Stimulated activated effector memory CD8-positive, alpha-beta T cell treated with anti-CD3 and anti-CD28 coated beads, Interleukin-12 subunit alpha, Interleukin-12 subunit beta, amount 100 ng/mL, for 72 hours (primary cell): ENCODE results near the gene NCBP2.
"Not testable (repeated sequence)": the region's sequence is repeated elsewhere in the genome, so short reads cannot be mapped to it uniquely, and the experiment has no call there.

ENCODE experiments used
- ATAC-seq: fragments of 150-1000 bp; cut with Tn5 transposase; 2 replicates; pipeline ENCODE4 v1.10.0; 2021
- DNase-seq, 2 donors: peaks; one replicate each; pipeline ENCODE4 v3.0.0; 2021 to 2022; ENCODE audit warnings: low spot score in 2 of 2
- H3K27ac Mint-ChIP-seq: one replicate; pipeline ENCODE4 v1.8.0; 2022; ENCODE audit warnings: mild to moderate bottlenecking, mixed read lengths
- H3K36me3 Mint-ChIP-seq: one replicate; pipeline ENCODE4 v1.8.0; 2022; ENCODE audit warnings: mild to moderate bottlenecking, mixed read lengths
- H3K4me1 Mint-ChIP-seq: one replicate; pipeline ENCODE4 v1.8.0; 2022; ENCODE audit warnings: mixed read lengths
- H3K4me3 Mint-ChIP-seq: one replicate; pipeline ENCODE4 v1.8.0; 2022; ENCODE audit warnings: mild to moderate bottlenecking, mixed read lengths
- H3K9me3 Mint-ChIP-seq: one replicate; pipeline ENCODE4 v1.8.0; 2022; ENCODE audit warnings: mixed read lengths

The NCBP2 gene

DNA sequence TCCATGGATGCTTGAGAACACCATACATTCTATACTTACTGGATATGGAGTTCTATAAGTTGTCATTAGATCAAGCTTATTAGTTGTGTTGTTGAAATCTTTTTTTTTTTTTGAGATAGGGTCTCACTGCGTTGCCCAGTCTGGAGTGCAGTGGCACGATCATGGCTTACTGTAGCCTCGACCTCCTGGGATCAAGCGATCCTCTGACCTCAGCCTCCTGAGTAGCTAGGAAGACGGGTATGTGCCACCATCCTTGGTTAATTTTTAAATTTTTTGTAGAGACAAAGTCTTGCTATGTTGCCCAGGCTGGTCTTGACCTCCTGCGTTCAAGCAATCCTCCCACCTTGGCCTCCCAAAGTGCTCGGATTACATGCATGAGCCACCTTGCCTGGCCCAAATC, 12.5 kb upstream of the NCBP2 start:
- DNase-seq = no peak
- H3K4me1 Mint-ChIP-seq = no peaks in the 10 kb centered on the region
- H3K4me3 Mint-ChIP-seq = no peak overlapping the region
- no peak for ATAC-seq
- no peaks in the 10 kb centered on the region for H3K36me3 Mint-ChIP-seq
- H3K9me3 Mint-ChIP-seq = no peaks in the 10 kb centered on the region
- H3K27ac Mint-ChIP-seq = no peak overlapping the region

DNA sequence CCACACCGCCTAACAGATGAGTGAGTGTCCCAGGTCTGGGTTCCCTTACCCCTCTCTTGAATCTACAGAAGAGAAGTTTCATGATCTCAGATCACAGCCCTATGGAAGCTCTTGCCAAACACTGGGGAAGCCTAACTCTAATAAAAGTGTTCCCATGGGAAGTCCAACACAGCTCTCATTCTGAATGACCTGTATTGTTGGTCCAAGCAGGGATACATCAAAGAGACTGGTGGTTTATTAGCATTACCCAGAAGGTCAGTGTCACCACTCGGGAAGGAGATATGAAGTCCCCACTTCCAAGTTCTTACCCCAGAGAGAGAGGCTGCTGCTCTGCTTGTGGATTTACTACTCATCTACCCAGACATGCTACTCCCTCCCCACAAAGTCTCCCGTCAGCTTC, 9.0 kb upstream of the NCBP2 start:
- Mint-ChIP-seq H3K4me3 (no peak overlapping the region), H3K4me1 (no peaks in the 10 kb centered on the region), H3K36me3 (no peaks in the 10 kb centered on the region), H3K9me3 (no peaks in the 10 kb centered on the region), H3K27ac (no peak overlapping the region)
- no peak for ATAC-seq
- DNase-seq = no peak

DNA sequence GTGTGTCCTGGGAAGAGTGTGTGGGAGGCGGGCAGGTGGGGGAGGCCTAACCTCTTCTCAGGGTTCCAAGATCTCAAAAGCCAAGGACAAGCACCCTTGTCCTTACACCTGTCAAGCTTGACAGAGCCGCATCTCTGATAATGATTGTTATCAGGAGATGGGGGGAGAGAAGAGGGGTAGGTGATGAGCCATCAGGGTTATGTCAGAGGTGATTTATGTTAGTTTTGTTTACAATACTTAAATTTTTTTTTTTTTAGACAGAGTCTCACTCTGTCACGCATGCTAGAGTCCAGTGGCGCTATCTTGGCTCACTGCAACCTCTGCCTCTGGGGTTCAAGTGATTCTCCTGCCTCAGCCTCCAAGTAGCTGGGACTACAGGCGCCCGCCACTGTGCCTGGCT, 7.4 kb upstream of the NCBP2 start:
- DNase-seq (no peak), ATAC-seq (no peak)
- H3K36me3 Mint-ChIP-seq = peaks cover 10% of the 10 kb centered on the region
- H3K9me3 Mint-ChIP-seq = no peaks in the 10 kb centered on the region
- peaks cover 3% of the 10 kb centered on the region for H3K4me1 Mint-ChIP-seq
- H3K4me3 Mint-ChIP-seq = no peak overlapping the region
- H3K27ac Mint-ChIP-seq = no peak overlapping the region

DNA sequence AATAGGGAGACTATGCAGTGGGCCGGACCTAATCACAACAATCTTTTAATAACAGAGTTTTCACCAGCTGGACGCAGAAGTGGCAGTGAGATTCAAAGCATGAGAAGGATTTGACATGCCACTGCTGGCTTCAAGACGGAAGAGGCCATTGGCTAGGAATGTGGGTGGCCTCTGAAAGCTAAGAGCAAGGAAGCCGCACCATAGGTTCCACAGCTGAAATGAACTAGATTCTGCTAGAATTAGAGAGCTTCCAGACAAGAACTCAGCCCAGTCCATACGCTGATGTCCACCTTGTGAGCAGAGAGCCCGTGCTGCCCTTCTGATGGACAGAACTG, 6.9 kb upstream of the NCBP2 start:
- Mint-ChIP-seq H3K4me1 (peaks cover 8% of the 10 kb centered on the region), H3K4me3 (no peak overlapping the region), H3K36me3 (peaks cover 15% of the 10 kb centered on the region), H3K27ac (no peak overlapping the region), H3K9me3 (no peaks in the 10 kb centered on the region)
- no peak for DNase-seq
- no peak for ATAC-seq

DNA sequence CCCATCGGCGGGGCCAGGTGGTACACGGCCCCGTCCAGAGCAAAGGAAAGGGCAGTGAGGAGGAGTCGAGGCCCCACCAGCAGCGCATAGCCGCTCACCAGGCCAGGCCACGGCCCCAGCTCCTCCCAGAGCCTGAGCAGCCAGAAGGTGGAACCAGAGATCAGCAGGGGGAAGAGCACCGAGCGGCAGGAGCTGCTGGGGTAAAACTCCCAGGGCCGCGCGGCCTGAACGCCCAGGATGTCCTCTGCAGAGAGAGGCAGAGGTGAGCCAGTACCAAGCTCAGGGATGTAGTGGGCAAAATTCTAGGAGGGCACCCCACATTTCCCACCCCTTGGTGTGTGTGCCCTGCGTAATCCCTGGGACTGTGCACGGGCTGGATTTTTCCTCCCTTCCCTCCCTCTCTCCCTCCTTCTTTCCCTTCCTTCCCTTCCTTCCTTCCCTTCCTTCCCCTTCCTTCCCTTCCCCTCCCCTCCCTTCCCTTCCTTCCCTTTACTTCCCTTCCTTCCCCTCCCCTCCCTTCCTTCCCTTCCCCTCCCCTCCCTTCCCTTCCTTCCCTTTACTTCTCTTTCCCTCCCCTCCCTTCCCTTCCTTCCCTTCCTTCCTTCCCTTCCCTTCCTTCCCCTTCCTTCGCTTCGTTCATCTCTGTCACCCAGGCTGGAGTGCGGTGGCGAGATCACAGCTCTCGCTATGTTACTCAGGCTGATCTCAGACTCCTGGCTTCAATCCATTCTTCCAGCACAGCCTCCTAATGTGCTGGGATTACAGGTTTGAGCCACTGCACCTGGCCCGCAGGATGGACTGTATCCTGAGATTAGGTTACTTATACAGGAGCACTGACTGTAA, 6.3 kb upstream of the NCBP2 start:
- no peaks in the 10 kb centered on the region for H3K9me3 Mint-ChIP-seq
- no peak overlapping the region for H3K27ac Mint-ChIP-seq
- H3K4me3 Mint-ChIP-seq = no peak overlapping the region
- DNase-seq (no peak), ATAC-seq (no peak)
- peaks cover 21% of the 10 kb centered on the region for H3K36me3 Mint-ChIP-seq
- H3K4me1 Mint-ChIP-seq = peaks cover 13% of the 10 kb centered on the region

DNA sequence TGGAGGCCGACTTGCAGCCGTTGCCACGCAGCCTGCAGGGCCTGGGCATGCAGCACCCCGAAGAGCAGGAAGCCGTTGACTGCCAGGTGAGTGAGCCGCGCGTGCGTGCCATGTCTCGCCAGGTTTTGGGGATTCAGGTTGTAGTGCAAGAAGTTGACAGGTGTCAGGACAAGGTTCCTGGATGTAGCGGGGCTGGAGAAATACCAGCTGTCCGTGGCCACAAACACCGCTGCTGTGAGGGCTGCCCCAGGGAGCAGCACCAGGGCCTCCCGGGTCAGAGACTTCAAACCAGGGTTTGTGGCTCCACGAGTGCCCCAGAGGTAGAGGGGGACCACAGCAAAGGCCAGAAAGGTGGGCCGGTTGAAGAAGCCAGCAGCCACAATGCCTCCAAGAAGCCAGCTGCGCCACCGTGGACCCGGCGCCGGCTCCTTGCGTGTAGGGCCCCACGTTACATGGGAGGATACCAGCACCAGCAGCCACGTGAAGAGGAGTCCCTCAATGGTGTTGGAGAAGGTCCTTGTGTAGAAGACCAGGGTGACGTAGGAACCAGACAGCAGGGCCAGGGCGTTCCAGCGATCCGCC, 5.6 kb upstream of the NCBP2 start:
- no peaks in the 10 kb centered on the region for H3K9me3 Mint-ChIP-seq
- ATAC-seq = no peak
- peaks cover 28% of the 10 kb centered on the region for H3K36me3 Mint-ChIP-seq
- no peak overlapping the region for H3K27ac Mint-ChIP-seq
- DNase-seq = no peak
- no peak overlapping the region for H3K4me3 Mint-ChIP-seq
- peaks cover 20% of the 10 kb centered on the region for H3K4me1 Mint-ChIP-seq

DNA sequence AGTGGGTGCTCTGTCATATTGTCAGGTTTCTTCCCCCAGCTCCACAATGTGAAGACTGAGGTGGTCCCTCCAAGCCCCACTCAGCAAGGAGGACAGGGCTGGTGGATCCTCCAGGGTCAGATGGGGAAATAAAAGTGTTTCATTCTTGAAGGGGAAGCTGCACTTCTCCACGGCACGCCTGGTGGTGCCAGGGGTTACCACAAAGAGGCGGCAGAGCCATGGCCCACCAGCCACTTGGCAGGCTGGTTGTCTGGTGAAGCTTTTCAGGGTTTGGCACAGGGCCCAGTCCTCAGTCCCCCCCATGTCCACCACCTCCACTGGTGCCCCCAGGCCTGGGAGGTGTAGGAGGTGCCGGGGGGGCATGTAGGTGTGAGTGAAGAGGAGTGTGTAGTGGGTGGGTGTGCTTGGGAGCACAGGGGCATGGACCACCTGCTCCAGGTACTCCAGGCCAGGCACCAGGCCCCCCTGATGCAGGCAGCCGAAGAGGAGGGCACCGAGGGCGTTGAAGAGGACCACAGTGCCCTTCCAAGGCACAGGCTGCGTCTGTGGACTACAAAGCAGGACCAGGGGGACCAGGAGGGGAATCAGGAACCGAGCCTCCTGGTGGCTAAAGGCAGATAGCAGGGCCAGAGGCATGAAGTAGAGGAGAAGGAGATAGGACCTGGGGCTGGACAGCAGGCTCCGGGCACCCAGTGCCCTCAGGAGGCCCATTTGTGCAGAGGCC, 5.0 kb upstream of the NCBP2 start:
- H3K9me3 Mint-ChIP-seq = no peaks in the 10 kb centered on the region
- no peak for ATAC-seq
- no peak for DNase-seq
- peak overlapping the region; percentile 87 for H3K27ac Mint-ChIP-seq
- H3K4me1 Mint-ChIP-seq = peaks cover 23% of the 10 kb centered on the region
- peaks cover 34% of the 10 kb centered on the region for H3K36me3 Mint-ChIP-seq
- no peak overlapping the region for H3K4me3 Mint-ChIP-seq

DNA sequence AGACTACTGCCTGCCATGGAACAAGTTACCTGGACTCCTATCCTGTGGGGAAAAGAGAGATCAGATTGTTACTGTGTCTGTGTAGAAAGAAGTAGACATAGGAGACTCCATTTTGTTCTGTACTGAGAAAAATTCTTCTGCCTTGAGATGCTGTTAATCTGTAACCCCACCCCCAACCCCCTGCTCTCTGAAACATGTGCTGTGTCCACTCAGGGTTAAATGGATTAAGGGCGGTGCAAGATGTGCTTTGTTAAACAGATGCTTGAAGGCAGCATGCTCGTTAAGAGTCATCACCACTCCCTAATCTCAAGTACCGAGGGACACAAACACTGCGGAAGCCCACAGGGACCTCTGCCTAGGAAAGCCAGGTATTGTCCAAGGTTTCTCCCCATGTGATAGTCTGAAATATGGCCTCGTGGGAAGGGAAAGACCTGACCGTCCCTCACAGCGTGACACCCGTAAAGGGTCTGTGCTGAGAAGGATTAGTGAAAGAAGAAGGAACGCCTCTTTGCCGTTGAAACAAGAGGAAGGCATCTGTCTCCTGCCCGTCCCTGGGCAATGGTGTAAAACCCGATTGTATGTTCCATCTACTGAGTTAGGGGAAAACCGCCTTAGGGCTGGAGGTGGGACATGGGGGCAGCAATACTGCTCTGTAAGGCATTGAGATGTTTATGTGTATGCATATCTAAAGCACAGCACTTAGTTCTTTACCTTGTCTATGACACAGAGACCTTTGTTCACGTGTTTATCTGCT, 1.9 kb upstream of the NCBP2 start:
- Mint-ChIP-seq H3K27ac (peak overlapping the region; percentile 93), H3K4me1 (peaks cover 51% of the 10 kb centered on the region), H3K4me3 (peak overlapping the region; percentile 88), H3K36me3 (peaks cover 65% of the 10 kb centered on the region)
- not testable (repeated sequence) for DNase-seq, H3K9me3 Mint-ChIP-seq, ATAC-seq

DNA sequence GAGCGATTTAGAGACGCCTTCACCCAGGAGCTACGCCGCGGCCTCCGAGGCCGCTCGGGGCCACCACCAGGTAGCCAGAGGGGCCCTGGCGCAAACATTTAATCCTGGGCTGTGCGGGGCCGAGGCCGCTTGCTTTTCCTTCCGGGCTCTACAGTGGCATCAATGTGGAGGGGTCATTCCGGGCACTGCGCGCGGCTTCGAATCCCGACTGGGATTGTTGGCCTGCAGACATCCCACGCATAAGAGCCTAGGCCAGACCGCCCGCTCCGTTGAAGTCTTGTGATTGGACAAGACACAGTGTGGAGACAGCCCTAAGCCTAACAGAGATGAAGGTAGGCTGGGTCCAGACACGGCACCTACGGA, 568 bp upstream of the NCBP2 start:
- Mint-ChIP-seq H3K36me3 (peaks cover 78% of the 10 kb centered on the region), H3K4me3 (peak overlapping the region; percentile 88), H3K27ac (peak overlapping the region; percentile 93), H3K9me3 (no peaks in the 10 kb centered on the region), H3K4me1 (peaks cover 51% of the 10 kb centered on the region)
- DNase-seq = peak in 1 of 2 donors; percentile 63
- peak; percentile 36 for ATAC-seq

DNA sequence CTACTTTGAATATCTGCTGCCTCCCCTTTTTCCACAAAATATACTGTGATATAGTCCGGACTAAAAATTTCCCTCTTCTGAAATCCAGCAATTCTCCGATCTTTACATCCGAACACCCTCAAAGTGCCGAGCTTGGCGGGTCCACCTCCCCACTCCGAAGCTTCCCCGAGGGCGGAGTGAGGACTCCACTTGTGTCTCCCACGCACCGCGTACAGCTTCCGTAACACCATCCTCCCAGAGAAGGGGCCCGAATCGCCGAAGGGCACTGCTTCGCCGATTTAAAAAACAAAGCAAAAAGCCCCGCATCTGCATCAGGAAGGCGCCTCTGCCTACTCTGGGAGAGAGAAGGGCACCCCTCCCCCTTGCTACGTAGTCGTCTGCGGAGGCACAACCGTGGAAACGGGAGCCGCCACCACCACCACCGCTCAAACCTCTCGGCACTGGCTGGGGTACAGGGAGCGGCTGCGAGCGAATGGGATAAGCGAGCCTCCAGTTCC, 551 bp downstream of the NCBP2 start:
- ATAC-seq (peak; percentile 72), DNase-seq (peak; percentile 43 to 83)
- Mint-ChIP-seq H3K9me3 (no peaks in the 10 kb centered on the region), H3K36me3 (peaks cover 89% of the 10 kb centered on the region), H3K27ac (peak overlapping the region; percentile 93), H3K4me1 (peaks cover 51% of the 10 kb centered on the region), H3K4me3 (peak overlapping the region; percentile 88)

DNA sequence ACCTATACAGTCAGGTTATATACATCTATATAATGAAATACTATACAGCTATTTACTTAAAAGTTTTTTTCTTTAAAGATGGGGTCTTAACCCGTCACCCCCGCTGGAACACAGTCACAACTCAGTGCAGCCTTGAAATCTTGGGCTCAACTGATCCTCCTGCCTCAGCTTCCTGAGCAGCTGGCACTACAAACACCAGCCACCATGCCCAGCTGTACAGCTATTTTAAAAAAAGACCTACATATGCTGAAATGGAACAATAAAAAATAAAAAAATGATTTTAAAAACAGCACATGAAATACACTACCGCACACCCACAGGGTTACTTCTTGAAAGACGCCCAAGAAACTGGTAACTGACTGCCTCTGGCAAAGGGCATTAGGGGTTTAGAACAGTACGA, 3.8 kb downstream of the NCBP2 start:
- H3K9me3 Mint-ChIP-seq = no peaks in the 10 kb centered on the region
- no peak overlapping the region for H3K4me3 Mint-ChIP-seq
- peaks cover 37% of the 10 kb centered on the region for H3K4me1 Mint-ChIP-seq
- no peak for ATAC-seq
- H3K27ac Mint-ChIP-seq = peak overlapping the region; percentile 93
- DNase-seq = no peak
- H3K36me3 Mint-ChIP-seq = peaks cover 100% of the 10 kb centered on the region

DNA sequence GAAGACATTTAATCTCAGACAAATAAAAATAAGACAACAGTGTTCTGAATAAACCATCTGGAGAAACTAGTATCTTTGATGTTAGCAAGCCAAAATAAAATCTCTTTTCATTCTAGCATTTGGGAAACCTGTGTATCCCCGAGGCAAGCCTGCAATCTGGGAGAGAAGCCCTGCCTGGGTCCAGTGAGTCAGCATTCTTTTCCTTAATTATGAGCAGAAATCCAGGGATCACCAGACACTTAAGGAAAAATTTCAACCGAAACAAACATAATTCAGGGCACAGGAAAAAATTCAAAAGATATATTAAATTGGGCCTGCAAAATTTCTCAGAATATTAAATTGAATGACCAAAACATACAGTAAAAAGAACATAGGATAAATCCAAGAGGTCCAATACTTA, 4.2 kb downstream of the NCBP2 start:
- ATAC-seq = no peak
- H3K4me3 Mint-ChIP-seq = no peak overlapping the region
- no peak for DNase-seq
- H3K36me3 Mint-ChIP-seq = peaks cover 100% of the 10 kb centered on the region
- peaks cover 33% of the 10 kb centered on the region for H3K4me1 Mint-ChIP-seq
- no peaks in the 10 kb centered on the region for H3K9me3 Mint-ChIP-seq
- H3K27ac Mint-ChIP-seq = peak overlapping the region; percentile 26

DNA sequence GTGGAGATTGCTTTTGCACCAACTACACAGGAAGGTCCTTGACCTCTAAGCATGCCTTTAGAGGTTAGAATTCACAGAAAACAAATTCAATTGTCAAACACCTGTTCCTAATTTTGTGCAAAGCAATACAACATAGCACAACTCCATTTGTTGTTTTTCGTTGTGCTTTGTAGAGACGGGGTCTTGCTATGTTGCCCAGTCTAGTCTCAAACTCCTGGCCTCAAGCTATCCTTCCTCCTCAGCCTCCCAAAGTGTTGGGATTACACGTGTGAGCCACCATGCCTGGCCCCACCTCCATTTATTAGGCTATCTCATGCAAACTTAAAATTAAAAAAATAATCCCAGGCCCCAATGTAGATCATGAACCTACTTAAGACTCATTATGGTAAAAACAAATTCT, 6.0 kb downstream of the NCBP2 start:
- no peak for DNase-seq
- ATAC-seq = no peak
- Mint-ChIP-seq H3K4me1 (peaks cover 20% of the 10 kb centered on the region), H3K9me3 (no peaks in the 10 kb centered on the region), H3K27ac (peak overlapping the region; percentile 48), H3K4me3 (no peak overlapping the region), H3K36me3 (peaks cover 100% of the 10 kb centered on the region)

DNA sequence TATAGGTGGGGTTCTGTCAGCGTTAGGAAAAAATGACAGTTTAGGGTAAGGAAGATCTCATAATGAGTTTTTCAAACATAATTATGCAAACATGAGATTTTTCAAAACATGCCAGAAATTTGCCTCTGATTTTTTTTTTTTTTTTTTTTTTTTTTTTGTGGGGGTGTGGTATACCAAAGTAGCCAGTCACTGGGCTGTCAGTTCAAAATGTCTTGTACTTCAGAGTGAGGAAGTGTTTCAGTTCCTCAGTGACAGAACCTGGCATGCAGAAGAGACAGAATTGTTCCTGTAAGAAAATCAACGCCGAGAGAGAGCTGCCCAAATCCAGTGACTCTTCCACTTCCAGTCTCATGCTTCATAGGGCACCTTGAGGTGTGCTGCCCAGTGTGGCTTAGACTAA, 9.7 kb downstream of the NCBP2 start:
- no peak for ATAC-seq
- no peak for DNase-seq
- Mint-ChIP-seq H3K4me3 (no peak overlapping the region), H3K9me3 (no peaks in the 10 kb centered on the region), H3K27ac (no peak overlapping the region), H3K4me1 (no peaks in the 10 kb centered on the region), H3K36me3 (peaks cover 99% of the 10 kb centered on the region)
